GDM1 (cell line): ENCODE measurements around the gene AMIGO1.

Experiments used
- DNase-seq: peaks from one replicate; lab custom pipeline; 2025; lab: John Stamatoyannopoulos, UW

AMIGO1 gene

DNA sequence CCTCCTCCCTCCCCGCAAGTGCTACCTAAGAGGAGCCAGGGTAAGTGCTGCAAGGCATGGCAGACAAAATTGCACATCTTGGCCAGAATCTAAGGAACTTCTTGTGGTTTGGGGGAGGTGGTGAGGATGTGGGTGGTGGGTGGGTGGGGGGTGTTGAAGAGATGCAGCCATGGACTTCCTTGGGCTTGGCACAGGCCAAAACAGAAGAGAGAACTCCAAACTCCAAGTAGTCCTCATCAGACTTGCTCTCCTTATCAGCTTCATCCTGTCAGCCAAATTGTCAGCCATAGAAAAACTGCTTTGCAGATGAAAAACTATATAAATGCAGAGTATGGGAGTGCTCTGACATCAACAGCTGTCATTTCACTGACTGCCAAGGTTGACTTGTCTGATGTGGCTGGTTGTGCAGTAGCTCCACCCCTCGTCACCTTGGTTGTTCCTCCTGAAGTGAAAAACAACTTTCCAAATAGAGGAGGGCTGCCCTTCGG, 7.1 kb downstream of the AMIGO1 start:
- no peak for DNase-seq

DNA sequence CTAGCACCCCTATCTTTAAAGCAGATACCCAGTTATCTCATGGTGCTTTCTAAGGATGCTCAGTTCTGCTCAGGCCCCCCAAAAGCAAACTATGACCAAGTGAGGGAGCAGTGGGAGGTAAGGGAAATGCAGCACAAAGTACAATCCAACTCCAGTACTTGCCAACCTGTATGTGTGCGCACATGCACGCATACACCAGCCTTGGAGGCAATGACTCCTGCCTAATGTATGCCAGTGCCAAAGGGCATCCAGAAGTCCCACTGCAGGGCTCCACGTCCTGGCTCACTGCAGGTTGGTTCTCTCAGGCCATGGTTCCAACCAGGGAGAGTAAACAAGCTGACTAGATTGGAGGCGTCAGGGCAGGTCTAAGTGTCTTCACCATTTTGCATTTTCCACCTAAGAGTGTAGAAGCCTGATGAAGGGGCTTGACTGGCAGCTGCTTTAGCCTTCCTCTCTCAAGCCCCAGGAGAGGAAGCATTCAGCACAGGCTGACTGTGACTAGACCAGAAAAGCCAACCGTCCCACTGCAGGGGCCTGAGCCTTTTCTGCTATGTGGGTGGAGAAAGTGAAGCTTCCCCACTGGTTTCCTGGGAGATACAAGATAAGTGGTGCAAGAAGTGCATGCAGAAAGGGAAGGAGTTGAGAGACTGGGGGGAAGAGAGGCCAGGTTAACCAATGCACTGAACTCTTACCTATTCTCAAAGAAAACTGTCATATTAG, 7.7 kb downstream of the AMIGO1 start:
- peak; percentile 33 for DNase-seq

DNA sequence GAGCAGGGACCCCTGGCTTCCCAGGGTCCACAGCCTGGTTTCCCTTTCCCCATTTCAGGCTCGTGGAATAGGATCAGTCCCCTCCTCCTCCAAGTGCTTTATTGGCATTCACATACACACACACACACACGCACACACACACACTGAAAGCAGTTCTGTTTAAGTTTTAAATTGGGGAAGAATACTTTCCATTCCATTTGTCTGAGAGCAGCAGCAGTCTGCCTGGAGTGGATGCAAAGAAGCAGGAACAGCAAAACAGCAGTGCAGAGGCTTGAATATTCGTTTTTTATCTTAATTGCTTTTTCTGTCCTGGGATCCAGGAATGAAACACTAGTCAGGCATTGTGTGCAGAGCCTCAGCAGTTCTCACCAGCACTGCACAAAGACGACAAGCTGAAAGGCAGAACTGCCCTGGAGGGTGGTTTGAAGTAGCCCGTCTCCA, 8.6 kb downstream of the AMIGO1 start:
- DNase-seq, result no peak

DNA sequence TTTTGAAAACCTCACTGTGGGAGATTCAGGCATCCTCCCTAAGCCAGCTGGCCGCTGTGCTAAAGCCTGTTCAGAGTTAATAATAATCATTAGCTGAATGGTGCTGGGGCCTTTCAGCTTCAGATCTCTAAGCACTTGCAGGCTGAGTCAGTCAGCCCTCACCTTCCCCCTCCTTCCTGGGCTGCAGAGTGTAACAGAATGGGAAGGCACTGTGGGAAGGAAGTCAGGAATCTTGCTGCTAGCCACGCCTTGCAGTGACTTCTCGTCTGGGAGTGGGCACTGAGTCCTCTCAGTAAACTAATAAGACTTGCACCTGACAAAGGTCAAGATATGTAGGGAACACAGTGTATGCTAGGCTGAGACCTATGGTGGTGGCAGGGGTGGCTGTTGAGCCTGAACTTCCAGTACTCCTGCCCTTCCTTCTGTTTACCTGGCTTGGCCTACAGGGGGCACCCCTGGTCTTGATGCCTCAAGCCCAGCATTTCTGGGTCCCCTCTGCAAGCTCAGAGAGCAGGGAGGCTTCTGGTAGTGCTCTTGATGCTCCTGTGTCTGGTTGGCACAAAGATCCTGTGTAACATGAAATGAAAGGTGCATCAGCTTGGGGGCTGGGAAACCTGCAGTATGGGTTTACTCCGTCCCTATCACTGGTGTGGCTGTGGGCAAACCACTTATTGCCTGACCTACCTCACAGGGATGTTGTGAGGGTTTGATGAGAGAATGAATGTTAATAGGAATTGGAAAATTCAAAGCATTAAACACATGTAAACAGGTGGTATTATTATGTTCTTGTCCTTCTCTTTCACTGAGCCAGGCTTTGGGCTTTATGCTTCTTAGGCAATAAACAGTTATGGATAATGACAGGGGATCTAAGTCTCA, 9.6 kb downstream of the AMIGO1 start:
- peak; percentile 41 for DNase-seq

DNA sequence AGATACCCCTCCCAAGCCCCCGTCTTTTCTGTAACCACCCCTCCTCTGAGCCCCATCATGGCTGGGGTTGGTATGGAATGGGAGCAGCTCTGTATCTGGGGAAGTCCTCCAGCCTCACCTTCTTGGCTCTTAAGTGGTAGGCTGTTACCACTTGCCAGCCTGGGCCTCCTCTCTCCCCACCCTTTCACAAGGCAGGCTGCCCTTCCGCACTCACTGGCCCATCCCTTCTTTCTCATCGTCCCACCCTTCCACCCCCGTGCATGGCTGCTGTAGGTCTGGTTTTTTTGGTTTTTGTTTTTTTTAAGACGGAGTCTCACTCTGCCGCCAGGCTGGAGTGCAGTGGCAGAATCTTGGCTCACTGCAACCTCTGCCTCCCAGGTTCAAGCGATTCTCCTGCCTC, 10.4 kb downstream of the AMIGO1 start:
- DNase-seq, result no peak

DNA sequence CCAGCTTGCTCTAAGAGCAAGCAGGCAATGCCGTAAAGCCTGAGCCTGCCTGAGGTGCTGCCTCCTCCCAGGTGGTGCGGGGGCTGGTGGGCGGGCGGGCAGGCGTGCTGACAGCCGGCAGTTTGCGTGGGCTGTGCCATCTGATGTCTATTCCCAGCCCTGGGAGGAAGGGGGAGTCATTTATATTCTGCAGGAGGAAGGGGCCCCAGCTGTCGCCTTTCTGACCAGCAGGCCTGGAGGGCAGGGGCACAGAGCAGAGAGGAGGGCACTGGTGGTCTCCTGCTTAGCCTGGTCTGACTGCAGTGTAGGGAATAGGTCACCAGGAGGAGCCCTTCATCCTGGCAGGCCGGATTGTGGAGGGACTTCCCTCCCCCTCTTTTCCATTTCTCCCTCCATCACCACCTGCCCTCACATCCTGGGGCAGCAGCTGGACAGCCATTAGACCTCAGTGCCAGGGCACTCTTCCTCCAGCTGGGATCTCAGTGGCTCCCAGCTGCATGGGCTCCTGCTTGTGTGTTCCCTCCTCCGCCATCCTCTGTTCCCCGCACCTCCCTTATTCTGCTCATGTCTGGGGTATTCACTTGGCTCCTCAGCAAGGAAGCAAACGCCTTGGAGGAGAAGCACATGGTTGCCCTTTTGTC, 11.2 kb downstream of the AMIGO1 start:
- no peak for DNase-seq

DNA sequence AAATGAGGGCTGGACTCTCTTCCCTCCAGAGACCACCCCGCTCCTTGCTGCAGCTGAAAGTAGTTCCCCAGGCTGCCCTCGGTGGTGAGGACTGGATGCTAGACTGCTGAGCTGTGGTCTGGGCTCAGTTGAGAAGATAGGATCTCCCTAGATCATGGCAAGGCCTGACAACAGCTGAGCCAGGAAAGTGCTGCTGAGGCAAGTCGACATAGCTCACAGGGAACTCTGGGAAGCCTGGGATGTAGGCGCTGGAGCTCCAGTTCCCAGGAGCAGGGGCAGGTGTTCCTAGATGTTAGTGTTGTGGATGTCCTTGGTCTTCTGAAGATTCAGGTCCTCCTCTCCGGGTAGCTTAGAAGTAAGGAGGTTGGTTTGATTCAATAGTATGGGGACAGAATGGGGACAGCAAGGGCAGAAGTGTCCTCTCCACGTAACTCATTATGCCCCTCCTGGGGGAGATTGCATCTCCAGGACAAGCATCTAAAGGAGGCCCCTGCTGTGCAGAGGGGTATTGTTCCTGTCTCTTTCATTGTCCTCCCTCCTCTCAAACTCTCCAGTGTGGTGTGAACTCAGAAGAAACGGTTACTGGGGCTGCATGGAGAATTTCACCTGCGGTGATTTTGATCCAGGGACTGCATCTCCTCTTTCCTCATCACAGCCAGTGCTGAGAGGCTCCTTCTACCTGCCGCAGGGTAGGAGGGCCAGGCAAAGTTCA, 11.9 kb downstream of the AMIGO1 start:
- DNase-seq, result no peak

DNA sequence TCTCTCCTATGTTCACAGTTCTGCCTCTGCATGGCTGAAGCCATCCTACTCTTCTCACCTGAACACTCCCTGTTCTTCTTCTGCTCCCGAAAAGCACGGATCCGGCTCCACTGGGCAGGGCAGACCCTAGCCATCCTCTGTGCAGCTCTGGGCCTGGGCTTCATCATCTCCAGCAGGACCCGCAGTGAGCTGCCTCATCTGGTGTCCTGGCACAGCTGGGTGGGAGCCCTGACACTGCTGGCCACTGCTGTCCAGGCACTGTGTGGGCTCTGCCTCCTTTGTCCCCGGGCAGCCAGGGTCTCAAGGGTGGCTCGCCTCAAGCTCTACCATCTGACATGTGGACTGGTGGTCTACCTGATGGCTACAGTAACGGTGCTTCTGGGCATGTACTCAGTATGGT, 13.8 kb downstream of the AMIGO1 start:
- DNase-seq, result no peak

DNA sequence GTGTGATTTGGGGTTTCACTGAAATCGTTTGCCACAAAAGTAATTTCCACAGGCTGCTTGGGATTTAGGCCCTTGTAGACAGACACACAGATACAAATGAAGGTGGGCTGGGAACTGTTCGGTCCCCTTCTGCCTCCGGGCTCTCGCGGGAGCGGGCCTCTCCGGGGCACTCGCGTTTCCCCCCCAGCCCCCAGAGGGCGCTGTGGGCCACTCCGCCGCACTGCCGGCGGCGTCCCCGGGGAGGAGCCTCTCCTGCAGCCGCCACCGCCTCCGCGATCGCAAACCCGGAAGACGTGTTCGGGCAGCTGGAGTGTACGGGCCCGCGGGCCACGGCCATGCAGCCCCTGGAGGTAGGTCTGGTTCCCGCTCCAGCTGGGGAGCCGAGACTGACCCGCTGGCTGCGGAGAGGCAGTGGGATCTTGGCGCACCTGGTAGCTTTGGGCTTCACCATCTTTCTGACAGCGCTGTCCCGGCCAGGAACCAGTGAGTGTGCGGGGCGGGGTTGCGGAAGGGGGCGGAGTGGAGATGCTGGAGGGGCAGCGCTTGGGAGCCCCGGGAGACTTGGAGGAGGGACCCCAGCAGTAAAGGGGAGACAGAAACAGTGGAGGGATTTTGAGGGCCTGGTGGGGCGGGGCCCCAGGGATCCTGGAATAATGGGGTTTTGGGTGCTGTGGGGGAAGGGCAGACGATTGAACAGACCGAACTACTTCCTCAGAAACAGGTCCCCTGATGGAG, 15.6 kb downstream of the AMIGO1 start, which contains the start of gene CYB561D1:
Gene CYB561D1 (plus strand): TSS at position 290 of the 735 bp plus-strand sequence. CDS start 46 bp downstream, at position 336.
- DNase-seq, result peak; percentile 78

DNA sequence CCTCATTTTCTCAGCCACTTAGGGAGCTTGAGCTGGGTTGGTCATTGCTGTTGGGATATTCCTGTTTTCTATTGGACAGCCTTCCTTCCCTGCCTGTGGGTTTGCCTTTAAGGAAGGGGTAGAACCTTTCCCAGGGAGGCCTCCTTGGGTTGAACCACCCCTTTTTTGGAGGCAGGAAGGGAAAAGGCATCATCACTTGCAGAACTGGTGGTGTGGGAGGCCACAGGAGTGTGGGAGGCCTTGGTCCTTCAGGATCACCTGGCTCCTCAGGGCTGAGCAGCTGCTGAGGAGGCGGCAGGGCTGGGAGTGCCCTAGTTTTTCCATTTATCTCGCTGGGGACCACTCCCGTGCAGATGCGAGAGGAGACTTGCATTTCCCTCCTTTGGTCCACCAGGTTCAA, 16.3 kb downstream of the AMIGO1 start:
- no peak for DNase-seq

DNA sequence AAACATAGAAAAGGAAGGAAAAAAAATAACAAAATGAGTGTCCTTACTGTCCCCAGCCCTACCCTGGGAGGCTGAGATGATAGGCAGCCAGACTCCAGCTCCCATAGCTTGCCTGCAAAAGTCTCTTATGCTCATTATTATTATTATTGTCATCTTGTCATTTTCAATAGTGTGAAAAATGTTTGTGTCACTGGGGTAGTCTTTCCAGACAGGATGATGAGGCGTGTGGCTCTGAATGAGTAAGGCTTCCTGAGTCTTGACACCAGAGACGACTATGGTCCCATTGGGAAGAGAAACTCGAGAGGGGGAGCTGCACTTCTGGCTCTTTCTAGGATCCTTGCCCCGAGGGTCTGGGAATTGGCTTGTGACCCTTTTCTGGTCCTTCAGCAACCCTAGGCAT, 16.7 kb downstream of the AMIGO1 start:
- no peak for DNase-seq

DNA sequence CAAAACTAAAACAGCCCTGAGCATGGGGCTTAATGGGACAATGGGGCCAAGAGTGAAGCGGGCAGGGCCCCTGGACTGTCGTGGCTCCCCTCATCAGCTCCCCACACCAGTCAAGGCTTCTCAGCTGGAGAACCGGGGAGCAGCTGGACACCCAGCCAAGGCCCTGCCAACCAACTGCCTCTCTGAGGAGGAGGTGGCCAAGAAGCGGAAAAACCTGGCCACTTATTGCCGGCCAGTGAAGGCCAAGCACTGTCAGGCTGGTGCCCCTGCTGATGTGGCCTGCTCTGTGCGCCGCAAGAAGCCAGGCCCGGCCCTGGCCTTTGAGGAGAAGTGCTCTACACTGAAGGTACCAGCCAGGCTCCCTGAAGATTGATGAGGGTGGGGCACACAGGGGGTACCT, 18.2 kb downstream of the AMIGO1 start:
- DNase-seq, result no peak

DNA sequence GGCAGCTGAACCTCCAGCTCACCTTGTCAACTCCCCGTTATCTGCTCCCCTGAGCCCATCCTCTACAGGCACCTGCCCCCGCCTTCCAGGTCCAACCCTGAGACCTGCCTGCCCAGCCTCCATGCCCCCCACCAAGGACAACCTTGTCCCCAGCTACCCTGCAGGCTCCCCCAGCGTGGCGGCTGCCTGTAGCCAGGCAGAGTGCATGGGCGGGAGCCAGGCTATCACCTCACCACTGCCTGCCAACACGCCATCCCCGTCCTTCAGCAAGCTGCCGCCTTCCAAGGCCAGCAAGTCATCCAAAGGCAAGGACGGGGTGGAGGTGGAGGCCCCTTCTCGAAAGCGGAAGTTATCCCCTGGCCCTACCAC, 18.6 kb downstream of the AMIGO1 start:
- DNase-seq, result no peak

DNA sequence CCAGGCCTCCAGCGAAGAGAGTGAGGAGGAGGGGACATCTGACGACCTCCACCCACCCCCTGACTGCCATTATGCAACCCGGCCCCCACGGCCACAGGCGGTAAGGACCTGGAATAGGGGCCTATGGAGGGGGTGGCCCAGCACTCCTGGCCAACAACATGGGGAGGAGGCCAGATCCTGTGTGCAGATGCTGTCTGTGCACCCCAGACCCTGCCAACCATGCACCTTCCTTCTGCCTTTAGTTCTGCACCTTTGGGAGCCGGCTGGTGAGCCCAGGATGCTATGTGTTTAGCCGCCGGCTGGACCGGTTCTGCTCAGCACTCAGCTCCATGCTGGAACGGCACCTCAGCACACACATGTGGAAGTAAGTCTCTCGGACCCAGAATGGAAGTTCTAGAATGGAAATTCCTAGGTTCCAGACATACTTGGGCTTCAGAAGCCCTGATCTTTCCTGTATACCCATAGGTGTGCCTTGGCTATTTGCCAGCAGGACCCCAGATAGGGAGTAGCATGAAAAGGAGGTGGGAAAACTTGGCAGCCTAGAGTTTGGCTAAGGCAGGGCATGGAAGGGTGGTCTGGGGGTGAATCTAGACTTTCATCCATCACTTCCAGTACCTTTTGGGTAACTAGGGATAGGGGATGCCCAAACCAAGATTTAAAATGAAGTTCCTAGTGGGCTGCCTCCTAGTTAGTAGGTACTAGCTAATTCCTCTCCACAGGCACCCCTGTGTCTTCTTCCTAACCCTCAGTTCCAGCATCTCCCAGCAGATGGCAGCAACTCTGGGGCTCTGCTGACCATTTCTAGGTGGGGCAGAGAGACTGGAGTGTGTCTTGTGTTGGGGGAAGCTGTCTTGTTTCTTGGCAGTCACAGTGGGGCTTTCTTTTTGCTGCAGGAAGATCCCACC, 19.2 kb downstream of the AMIGO1 start:
- DNase-seq, result peak; percentile 48

DNA sequence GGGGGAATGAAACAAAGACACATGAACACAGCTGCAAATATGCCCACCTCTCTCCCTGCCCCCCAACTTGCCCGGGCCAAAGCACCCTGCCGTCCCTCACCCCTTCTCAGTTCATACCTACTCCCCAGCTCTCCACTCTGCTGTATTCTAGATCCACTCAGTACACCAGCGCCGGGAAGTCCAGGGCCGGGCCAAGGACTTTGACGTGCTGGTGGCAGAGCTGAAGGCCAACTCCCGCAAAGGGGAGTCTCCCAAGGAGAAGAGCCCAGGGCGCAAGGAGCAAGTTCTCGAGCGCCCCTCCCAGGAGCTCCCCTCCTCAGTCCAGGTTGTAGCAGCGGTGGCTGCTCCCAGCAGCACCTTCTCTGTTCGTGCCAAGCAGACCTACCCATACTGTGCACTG, 20.8 kb downstream of the AMIGO1 start:
- no peak for DNase-seq

DNA sequence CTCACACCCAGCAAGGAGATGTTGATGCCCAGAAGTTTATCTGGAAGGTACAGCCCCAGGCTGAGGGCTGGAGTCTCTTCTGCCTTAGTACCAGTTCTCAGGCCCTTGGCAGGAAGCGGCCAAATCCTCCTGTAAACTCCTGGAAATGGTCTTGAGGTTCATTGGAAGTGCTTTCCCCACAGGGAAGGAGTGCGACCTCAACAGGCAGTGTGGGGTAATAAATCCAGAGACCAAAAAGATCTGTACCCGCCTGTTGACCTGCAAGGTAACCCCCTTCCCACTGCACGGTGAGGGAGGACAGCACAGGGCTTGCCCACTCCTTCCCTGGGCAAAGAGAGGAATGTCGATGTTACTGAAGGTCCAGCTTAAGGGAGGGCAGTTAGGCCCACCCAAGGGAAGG, 21.3 kb downstream of the AMIGO1 start:
- DNase-seq, result no peak

DNA sequence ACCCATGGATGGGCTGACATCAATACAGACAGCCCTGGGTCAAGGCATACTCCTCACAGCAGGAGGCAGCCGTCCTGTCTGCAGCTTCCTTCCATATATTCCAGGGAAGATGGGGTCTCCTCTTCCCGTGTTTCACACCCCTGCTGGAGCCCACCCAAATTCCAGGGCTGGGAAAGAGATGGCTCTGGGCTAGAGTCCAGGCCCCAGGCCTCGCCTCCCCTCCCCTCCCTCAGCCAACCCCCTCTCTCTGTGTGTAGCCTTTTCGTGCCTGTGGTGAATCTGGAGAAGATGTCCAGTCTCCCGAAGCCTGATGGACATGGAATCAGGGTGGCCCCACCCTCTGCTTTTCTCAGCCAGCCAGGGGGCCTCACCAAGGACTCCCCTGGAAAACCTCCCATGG, 22.3 kb downstream of the AMIGO1 start:
- no peak for DNase-seq

DNA sequence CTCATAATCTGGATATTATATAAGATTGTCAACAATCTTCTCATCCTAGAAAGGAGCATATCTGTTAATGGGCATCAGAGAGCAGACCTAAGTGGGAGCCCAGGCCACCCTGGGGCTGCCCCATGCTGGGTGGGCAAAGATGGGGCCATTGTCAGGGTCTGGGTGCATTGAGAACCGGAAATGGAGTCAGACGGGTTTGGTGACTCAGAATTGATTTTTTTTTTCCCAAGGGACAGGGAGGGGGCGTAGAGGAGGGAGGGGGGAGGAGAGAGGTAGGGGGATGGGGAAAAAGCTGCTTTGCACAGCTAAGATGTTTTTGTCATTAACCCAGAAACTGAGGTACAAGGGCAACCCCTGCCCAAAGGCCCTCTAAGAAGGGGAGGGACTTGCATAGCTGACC, 24.5 kb downstream of the AMIGO1 start:
- no peak for DNase-seq

DNA sequence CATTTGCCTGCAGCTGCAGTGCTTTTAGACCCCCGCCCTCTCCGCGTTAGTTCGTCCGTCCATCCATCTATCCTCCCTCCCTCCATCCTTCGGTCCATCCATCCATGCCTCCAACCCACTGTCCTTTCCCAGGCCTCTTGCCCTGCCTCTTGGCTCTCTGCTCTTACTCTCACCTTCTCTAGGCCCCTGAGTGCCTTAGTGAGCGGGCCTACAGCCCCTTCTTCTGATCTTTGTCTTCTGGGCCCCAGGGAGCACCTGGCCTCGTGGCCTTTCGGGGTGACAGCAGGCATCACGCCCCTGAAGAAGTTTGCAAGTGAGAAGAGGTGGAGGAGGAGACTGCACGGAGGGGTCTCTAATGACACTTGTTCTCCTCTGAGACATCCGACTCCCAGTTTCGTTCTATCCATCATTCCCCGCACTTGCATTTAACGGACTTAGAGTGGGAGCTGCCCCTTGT, 25.0 kb downstream of the AMIGO1 start:
- DNase-seq, result no peak
